Measurements from ENCODE around the gene HK1. TPM values are rescaled to one million over a fixed set of nuclear protein-coding genes. Genes with fewer than 3 reads are reported as not detected.

HK1 gene
- total RNA-seq, 1 experiment from 2014 or later: 113 TPM

- DNase-seq (ENCODE audit: low read depth): no peak
These were observed 139.9 kb downstream of the HK1 start for GRCh38 chr10:69418052-69418752.

- no peak for DNase-seq (ENCODE audit: low read depth)
These were observed 140.9 kb downstream of the HK1 start for GRCh38 chr10:69419096-69419743.

- DNase-seq (ENCODE audit: low read depth): no peak
These were observed 141.4 kb downstream of the HK1 start for GRCh38 chr10:69419744-69420126.

- no peak for DNase-seq (ENCODE audit: low read depth)
These were observed 143.5 kb downstream of the HK1 start for GRCh38 chr10:69421611-69422308.

- no peak for DNase-seq (ENCODE audit: low read depth)
These were observed 144.4 kb downstream of the HK1 start for GRCh38 chr10:69422676-69423075.

- no peak for DNase-seq (ENCODE audit: low read depth)
These were observed 146.7 kb downstream of the HK1 start for GRCh38 chr10:69425041-69425440.

GRCh38 chr10:69425511-69426298 is 147.4 kb downstream of the HK1 start:
- no peak for DNase-seq (ENCODE audit: low read depth)

- peak; percentile 61 for DNase-seq (ENCODE audit: low read depth)
These were observed 148.1 kb downstream of the HK1 start for GRCh38 chr10:69426376-69426727.

- DNase-seq (ENCODE audit: low read depth): no peak
These were observed 149.9 kb downstream of the HK1 start for GRCh38 chr10:69428165-69428564.

GRCh38 chr10:69434169-69434568 is 155.9 kb downstream of the HK1 start:
- no peak for DNase-seq (ENCODE audit: low read depth)

- no peak for DNase-seq (ENCODE audit: low read depth)
These were observed 156.6 kb downstream of the HK1 start for GRCh38 chr10:69434926-69435325.

GRCh38 chr10:69435966-69436520 is 157.7 kb downstream of the HK1 start:
- DNase-seq (ENCODE audit: low read depth): no peak

- no peak for DNase-seq (ENCODE audit: low read depth)
These were observed 159.3 kb downstream of the HK1 start for GRCh38 chr10:69437321-69438259.

GRCh38 chr10:69438536-69439349 is 160.4 kb downstream of the HK1 start:
- DNase-seq (ENCODE audit: low read depth): peak; percentile 78

GRCh38 chr10:69439350-69439739 is 161.0 kb downstream of the HK1 start:
- peak; percentile 96 for DNase-seq (ENCODE audit: low read depth)

GRCh38 chr10:69439813-69440506 is 161.7 kb downstream of the HK1 start:
- DNase-seq (ENCODE audit: low read depth): peak; percentile 76

- DNase-seq (ENCODE audit: low read depth): no peak
These were observed 165.1 kb downstream of the HK1 start for GRCh38 chr10:69443354-69443753.

GRCh38 chr10:69445041-69445440 is 166.7 kb downstream of the HK1 start:
- no peak for DNase-seq (ENCODE audit: low read depth)

- no peak for DNase-seq (ENCODE audit: low read depth)
These were observed 167.9 kb downstream of the HK1 start for GRCh38 chr10:69446229-69446628.

All from LHCN-M2 (cell line).